Tibial artery (tissue), 4 donors: ENCODE measurements around the gene BAX.
A peak's percentile ranks its signal among the peaks of the same experiment; 100 is the strongest.

ENCODE experiments used
- DNase-seq, 2 donors: peaks; one replicate each; pipeline ENCODE4 v3.0.0-alpha.2; 2019
- H3K27ac ChIP-seq, 2 donors: fragments of 200-600 bp; sonication (generic) in 1 of 2; 1 replicate in 1 of 2; 2 replicates in 1 of 2; pipeline ENCODE4 v1.5.1; 2018 to 2019; ENCODE audit warnings: mild to moderate bottlenecking in 1 of 2
- H3K27me3 ChIP-seq, 2 donors: fragments of 200-600 bp; sonication (generic) in 1 of 2; one replicate each; pipeline versions ENCODE4 v1.5.1 to v1.6.0; 2016 to 2019
- H3K36me3 ChIP-seq, 3 donors: fragments of 200-600 bp; sonication (generic) in 2 of 3; one replicate each; pipeline ENCODE4 v1.5.1; 2016 to 2019; ENCODE audit warnings: mild to moderate bottlenecking in 2 of 3
- H3K4me1 ChIP-seq, 4 donors: fragments of 200-600 bp; sonication (generic) in 2 of 4; 1 replicate in 3 of 4; 2 replicates in 1 of 4; pipeline ENCODE4 v1.5.1; 2016 to 2019
- H3K4me3 ChIP-seq, 2 donors: fragments of 200-600 bp; sonication (generic) in 1 of 2; 1 replicate in 1 of 2; 2 replicates in 1 of 2; pipeline ENCODE4 v1.5.1; 2018 to 2019; ENCODE audit warnings: mild to moderate bottlenecking in 2 of 2
- H3K9me3 ChIP-seq, 3 donors: fragments of 200-600 bp; sonication (generic) in 1 of 3; one replicate each; pipeline ENCODE4 v1.5.1; 2016 to 2019
- CTCF ChIP-seq, 2 experiments: fragments of 200-600 bp in 1 of 2; fragments of 450-650 bp in 1 of 2; IDR thresholded peaks; one replicate each; pipeline ENCODE4 v1.5.1; 2017 to 2019; ENCODE audit warnings: antibody characterized with exemption in 2 of 2, mild to moderate bottlenecking in 1 of 2, moderate library complexity in 1 of 2
- intact Hi-C: fragments of 100-400 bp; cut with DNase I; formaldehyde crosslinking; loops from one replicate; pipeline ENCODE4 v1.15.0; 2023; ENCODE audit warnings: low total_unique reads

BAX gene

GRCh38 chr19:48994035-48994386, 39.3 kb downstream of the BAX start:
- TF ChIP-seq CTCF (IDR thresholded peaks at IDR 0.05): no peak
- peak overlapping the region; percentile 98 to 99 for H3K27ac ChIP-seq
- H3K27me3 ChIP-seq: no peaks in the 10 kb centered on the region
- DNase-seq: no peak
- intact Hi-C loops: loop anchor here (10.0 kb wide), 1 partner anchor 349 kb away; the partner anchor contains the start of gene CA11
- H3K9me3 ChIP-seq: no peaks in the 10 kb centered on the region
- H3K4me3 ChIP-seq: peak overlapping the region; percentile 85 to 97
- H3K4me1 ChIP-seq: peaks cover 0 to 44% (median 33%) of the 10 kb centered on the region in 4 donors
- H3K36me3 ChIP-seq: peaks cover 1 to 9% (median 2%) of the 10 kb centered on the region in 3 donors

- DNase-seq: no peak
- Histone ChIP-seq H3K27me3 (no peaks in the 10 kb centered on the region), H3K4me3 (no peak overlapping the region), H3K4me1 (peaks cover 0 to 18% (median 9%) of the 10 kb centered on the region in 4 donors), H3K27ac (no peak overlapping the region), H3K9me3 (no peaks in the 10 kb centered on the region), H3K36me3 (peaks cover 0 to 22% (median 8%) of the 10 kb centered on the region in 3 donors)
- intact Hi-C loops: loop anchor here (10.0 kb wide), 1 partner anchor 353 kb away; the partner anchor contains the start of gene CA11
- peak in 1 of 2 experiments; percentile 12 for TF ChIP-seq CTCF (IDR thresholded peaks at IDR 0.05)
Observed at GRCh38 chr19:48997972-48998371, 43.3 kb downstream of the BAX start.

GRCh38 chr19:48999481-49000325, 45.0 kb downstream of the BAX start:
- peak; percentile 27 to 43 for TF ChIP-seq CTCF (IDR thresholded peaks at IDR 0.05)
- no peak overlapping the region for H3K27ac ChIP-seq
- H3K27me3 ChIP-seq: no peaks in the 10 kb centered on the region
- intact Hi-C loops: loop anchor here (10.0 kb wide), 1 partner anchor 355 kb away; the partner anchor contains the start of gene CA11
- DNase-seq: no peak
- peaks cover 0 to 10% (median 2%) of the 10 kb centered on the region in 4 donors for H3K4me1 ChIP-seq
- peaks cover 6 to 39% (median 23%) of the 10 kb centered on the region in 3 donors for H3K36me3 ChIP-seq
- no peaks in the 10 kb centered on the region for H3K9me3 ChIP-seq
- no peak overlapping the region for H3K4me3 ChIP-seq

GRCh38 chr19:49004133-49004532, 49.5 kb downstream of the BAX start:
- Histone ChIP-seq H3K9me3 (no peaks in the 10 kb centered on the region), H3K4me3 (no peak overlapping the region), H3K36me3 (peaks cover 28 to 76% (median 58%) of the 10 kb centered on the region in 3 donors), H3K27me3 (no peaks in the 10 kb centered on the region), H3K27ac (no peak overlapping the region), H3K4me1 (no peaks in the 10 kb centered on the region)
- TF ChIP-seq CTCF (IDR thresholded peaks at IDR 0.05): no peak
- DNase-seq: no peak
- intact Hi-C loops: no loop called here

- H3K36me3 ChIP-seq: peaks cover 38 to 78% (median 68%) of the 10 kb centered on the region in 3 donors
- no peak overlapping the region for H3K27ac ChIP-seq
- intact Hi-C loops: no loop called here
- no peaks in the 10 kb centered on the region for H3K4me1 ChIP-seq
- no peaks in the 10 kb centered on the region for H3K27me3 ChIP-seq
- no peak for DNase-seq
- no peak for TF ChIP-seq CTCF (IDR thresholded peaks at IDR 0.05)
- no peaks in the 10 kb centered on the region for H3K9me3 ChIP-seq
- H3K4me3 ChIP-seq: no peak overlapping the region
Observed at GRCh38 chr19:49004964-49005614, 50.4 kb downstream of the BAX start.
